K562 (cell line): ENCODE data around the gene MFN1. TPM values are rescaled to one million over a fixed set of nuclear protein-coding genes. Genes with fewer than 3 reads are reported as not detected.

Experiments used
- CCAR2 ChIP-seq: fragments of 200-400 bp; formaldehyde crosslinking; IDR thresholded peaks from 2 replicates; pipeline ENCODE4 v1.6.1; 2017; ENCODE audit warnings: mild to moderate bottlenecking, low read depth, low read length
- DDX20 ChIP-seq: fragments of 450-650 bp; IDR thresholded peaks from 2 replicates; pipeline ENCODE4 v1.6.1; 2016; ENCODE audit warnings: missing genetic modification characterization, low read depth, mild to moderate bottlenecking, missing compliant biosample characterization, moderate library complexity
- E2F3 ChIP-seq: fragments of 250-450 bp; sonication (Bioruptor Pico); IDR thresholded peaks from 2 replicates; pipeline ENCODE4 v1.4.0; 2020; ENCODE audit warnings: mild to moderate bottlenecking
- HDAC2 ChIP-seq: fragments of 450-650 bp; IDR thresholded peaks from 2 replicates; pipeline ENCODE4 v1.6.1; 2016; ENCODE audit warnings: mild to moderate bottlenecking
- HIVEP1 ChIP-seq: fragments of 250-450 bp; sonication (Bioruptor Pico); IDR thresholded peaks from 2 replicates; pipeline ENCODE4 v1.4.0; 2020; ENCODE audit warnings: mild to moderate bottlenecking
- HNRNPUL1 ChIP-seq: fragments of 200-400 bp; formaldehyde crosslinking; IDR thresholded peaks from 2 replicates; pipeline ENCODE4 v1.6.1; 2017; ENCODE audit warnings: low read length
- KLF10 ChIP-seq: fragments of 250-450 bp; sonication (Bioruptor Pico); IDR thresholded peaks from 2 replicates; pipeline ENCODE4 v1.6.1; 2021; ENCODE audit warnings: matching md5 sums
- MEF2A ChIP-seq: IDR thresholded peaks from 2 replicates; pipeline ENCODE4 v1.6.1; 2011; ENCODE audit warnings: low read depth, mild to moderate bottlenecking, low read length, moderate library complexity; ENCODE audit not compliant: control insufficient read depth
- NFIC ChIP-seq: fragments of 450-650 bp; IDR thresholded peaks from 2 replicates; pipeline ENCODE4 v1.6.1; 2017; ENCODE audit warnings: mild to moderate bottlenecking, inconsistent platforms
- PHF20 ChIP-seq: fragments of 450-650 bp; IDR thresholded peaks from 2 replicates; pipeline ENCODE4 v1.6.1; 2018; ENCODE audit not compliant: partially characterized antibody
- STAT5B ChIP-seq: fragments of 250-450 bp; sonication (Bioruptor Pico); IDR thresholded peaks from 2 replicates; pipeline ENCODE4 v1.8.0; 2021; ENCODE audit warnings: mild to moderate bottlenecking, inconsistent platforms
- TAF9B ChIP-seq: fragments of 450-650 bp; IDR thresholded peaks from 2 replicates; pipeline ENCODE4 v1.6.1; 2018; ENCODE audit warnings: mild to moderate bottlenecking; ENCODE audit not compliant: partially characterized antibody
- TBP ChIP-seq: optimal IDR thresholded peaks from 2 replicates; pipeline ENCODE3; 2011; ENCODE audit warnings: low read depth, low read length, improper control_type of control experiment
- ZBTB1 ChIP-seq: sonication (generic); formaldehyde crosslinking; IDR thresholded peaks from 2 replicates; pipeline ENCODE4 v1.8.1; 2023; ENCODE audit warnings: missing genetic modification reagents, low read depth, mild to moderate bottlenecking, borderline replicate concordance
- ZBTB7A ChIP-seq: IDR thresholded peaks from 2 replicates; pipeline ENCODE4 v1.6.1; 2011; ENCODE audit warnings: low read depth, mild to moderate bottlenecking, low read length, moderate library complexity, borderline replicate concordance; ENCODE audit not compliant: control insufficient read depth
- ZFPM2 ChIP-seq: fragments of 250-450 bp; sonication (Bioruptor Pico); IDR thresholded peaks from 2 replicates; pipeline ENCODE4 v1.5.1; 2022; ENCODE audit warnings: mild to moderate bottlenecking
- ZSCAN32 ChIP-seq: fragments of 450-650 bp; formaldehyde crosslinking; IDR thresholded peaks from 2 replicates; pipeline ENCODE4 v1.4.0; 2020; ENCODE audit warnings: mild to moderate bottlenecking, moderate library complexity
- polyA plus RNA-seq, 8 experiments: library from polyadenylated mRNA; depleted of rRNA in 4 of 8; stranded (reverse) in 5 of 8; unstranded in 3 of 8; fragments of >200 nt; fragmentation: Nextera tagmentation in 2 of 8; fragmentation: Illumina TruSeq in 1 of 8; extraction: Ambion mirVana in 2 of 8; extraction: Trizol in 1 of 8; gene quantifications; 2 replicates each; pipeline versions ENCODE4 v1.2.1 to v1.2.3, GENCODE V29; 2011 to 2014; ENCODE audit warnings: inconsistent platforms in 1 of 8, missing spikeins in 1 of 8
- total RNA-seq, 7 experiments: library from RNA; depleted of rRNA in 6 of 7; stranded (reverse); fragments of >200 nt in 6 of 7; fragmentation: Illumina TruSeq in 2 of 7; extraction: Trizol in 2 of 7; gene quantifications; 2 replicates each; pipeline versions ENCODE4 v1.2.1 to v1.2.3, GENCODE V29; 2011 to 2021; ENCODE audit warnings: low replicate concordance in 1 of 7
- TF ChIP-seq, protein P1 (sequence below), 2 experiments: fragments of 450-650 bp; formaldehyde crosslinking in 1 of 2; IDR thresholded peaks; 2 replicates each; pipeline versions ENCODE4 v1.4.0 to v1.6.1; 2014 to 2020; ENCODE audit warnings: mild to moderate bottlenecking in 2 of 2, borderline replicate concordance in 1 of 2, low read depth in 1 of 2

MFN1 gene
- total and polyA plus RNA-seq, 9 of the 15 experiments (the other 6 are each of a cell fraction or from before 2014, with no cell fraction given): 10.5 to 42.7 (median 22.6) TPM

DNA sequence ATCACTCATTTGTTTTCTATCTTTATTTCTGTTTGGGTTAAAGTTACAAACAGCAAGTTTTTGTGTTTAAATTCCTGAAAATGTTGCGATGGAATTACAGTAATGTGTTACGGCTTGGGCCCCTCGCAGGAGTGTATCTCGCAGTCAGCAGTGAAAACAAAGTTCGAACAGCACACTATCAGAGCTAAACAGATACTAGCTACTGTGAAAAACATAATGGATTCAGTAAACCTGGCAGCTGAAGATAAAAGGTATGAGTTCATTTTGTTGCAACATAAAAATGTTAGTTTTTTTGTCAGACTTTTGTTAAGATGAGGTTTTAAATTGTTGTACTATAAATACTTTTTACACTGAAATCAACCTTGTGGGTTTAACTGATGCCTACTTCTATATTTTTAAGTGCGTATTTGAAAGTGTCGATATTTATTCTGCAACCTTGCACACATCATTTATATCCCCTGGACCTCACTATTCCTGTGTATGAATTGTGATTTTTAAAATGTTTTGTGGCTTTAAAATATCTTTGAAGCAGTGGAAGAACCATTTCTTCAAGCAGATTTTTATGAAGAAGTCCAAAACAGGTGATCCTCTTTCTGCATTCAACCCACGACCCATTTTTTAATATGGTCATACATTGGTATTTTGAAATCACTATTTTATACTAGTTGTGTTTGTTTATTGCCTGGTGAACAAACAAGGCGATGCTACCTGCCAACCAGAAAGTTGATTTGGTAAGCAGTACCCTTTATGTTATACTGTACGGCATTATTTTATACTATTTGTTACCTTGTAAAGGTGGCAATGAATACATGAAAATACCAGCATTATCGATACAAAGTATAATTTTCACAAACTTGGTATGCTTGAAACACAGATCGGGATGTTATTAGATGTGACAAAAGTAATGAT lies 27.8 kb downstream of the MFN1 start (continued):
- TF ChIP-seq, protein P1, sequence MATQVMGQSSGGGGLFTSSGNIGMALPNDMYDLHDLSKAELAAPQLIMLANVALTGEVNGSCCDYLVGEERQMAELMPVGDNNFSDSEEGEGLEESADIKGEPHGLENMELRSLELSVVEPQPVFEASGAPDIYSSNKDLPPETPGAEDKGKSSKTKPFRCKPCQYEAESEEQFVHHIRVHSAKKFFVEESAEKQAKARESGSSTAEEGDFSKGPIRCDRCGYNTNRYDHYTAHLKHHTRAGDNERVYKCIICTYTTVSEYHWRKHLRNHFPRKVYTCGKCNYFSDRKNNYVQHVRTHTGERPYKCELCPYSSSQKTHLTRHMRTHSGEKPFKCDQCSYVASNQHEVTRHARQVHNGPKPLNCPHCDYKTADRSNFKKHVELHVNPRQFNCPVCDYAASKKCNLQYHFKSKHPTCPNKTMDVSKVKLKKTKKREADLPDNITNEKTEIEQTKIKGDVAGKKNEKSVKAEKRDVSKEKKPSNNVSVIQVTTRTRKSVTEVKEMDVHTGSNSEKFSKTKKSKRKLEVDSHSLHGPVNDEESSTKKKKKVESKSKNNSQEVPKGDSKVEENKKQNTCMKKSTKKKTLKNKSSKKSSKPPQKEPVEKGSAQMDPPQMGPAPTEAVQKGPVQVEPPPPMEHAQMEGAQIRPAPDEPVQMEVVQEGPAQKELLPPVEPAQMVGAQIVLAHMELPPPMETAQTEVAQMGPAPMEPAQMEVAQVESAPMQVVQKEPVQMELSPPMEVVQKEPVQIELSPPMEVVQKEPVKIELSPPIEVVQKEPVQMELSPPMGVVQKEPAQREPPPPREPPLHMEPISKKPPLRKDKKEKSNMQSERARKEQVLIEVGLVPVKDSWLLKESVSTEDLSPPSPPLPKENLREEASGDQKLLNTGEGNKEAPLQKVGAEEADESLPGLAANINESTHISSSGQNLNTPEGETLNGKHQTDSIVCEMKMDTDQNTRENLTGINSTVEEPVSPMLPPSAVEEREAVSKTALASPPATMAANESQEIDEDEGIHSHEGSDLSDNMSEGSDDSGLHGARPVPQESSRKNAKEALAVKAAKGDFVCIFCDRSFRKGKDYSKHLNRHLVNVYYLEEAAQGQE (IDR thresholded peaks at IDR 0.05; ENCODE audit: borderline replicate concordance): no peak
- TF ChIP-seq, protein P1 (CRISPR knock-in tag; IDR thresholded peaks at IDR 0.05; ENCODE audit: low read depth): no peak
- TF ChIP-seq TAF9B: peak; percentile 56
- TF ChIP-seq ZBTB7A: no peak
- no peak for TF ChIP-seq ZFPM2 (CRISPR knock-in tag)
- no peak for TF ChIP-seq DDX20 (tag)
- TF ChIP-seq HNRNPUL1: no peak
- TF ChIP-seq HDAC2: no peak
- TF ChIP-seq CCAR2: no peak
- no peak for TF ChIP-seq ZBTB1 (CRISPR knock-in tag)
- no peak for TF ChIP-seq PHF20
- TF ChIP-seq TBP: no peak
- TF ChIP-seq HIVEP1 (CRISPR knock-in tag): no peak
- TF ChIP-seq MEF2A: 0 out of 2 replicates have a peak, but pooled peaks have one; percentile 38
- no peak for TF ChIP-seq ZSCAN32 (CRISPR knock-in tag)
- TF ChIP-seq KLF10 (CRISPR knock-in tag): no peak
- no peak for TF ChIP-seq E2F3 (CRISPR knock-in tag)
- TF ChIP-seq NFIC: peak; percentile 92
- no peak for TF ChIP-seq STAT5B
